Measurements from ENCODE around the gene IPO11. TPM values are rescaled to one million over a fixed set of nuclear protein-coding genes. Genes with fewer than 3 reads are reported as not detected.

The IPO11 gene
- total and polyA plus RNA-seq, 7 donors = 9.1 to 25.4 (median 21.4) TPM

DNA sequence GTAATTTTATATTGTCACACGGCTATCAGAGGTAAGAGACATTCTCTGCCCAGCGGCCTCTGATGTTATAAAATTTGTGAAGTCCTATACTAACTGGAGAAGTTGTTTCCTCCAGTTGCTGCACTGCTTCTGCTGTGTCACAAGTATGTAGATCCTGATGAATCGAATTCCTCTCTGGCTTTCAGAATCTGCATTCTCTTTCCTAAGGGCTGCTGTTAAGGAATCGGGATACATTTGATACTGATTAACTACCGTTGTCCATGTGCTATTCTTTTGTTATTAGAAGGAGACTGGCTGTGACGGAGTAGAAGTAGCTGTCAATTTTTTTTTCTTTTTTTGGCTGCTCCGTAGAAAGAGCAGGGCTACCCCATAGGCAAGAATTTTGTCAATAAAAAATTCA, 84.3 kb downstream of the IPO11 start:
- Histone ChIP-seq H3K4me3 (no peak overlapping the region), H3K4me1 (no peaks in the 10 kb centered on the region), H3K36me3 (ENCODE audit: insufficient read depth in 1 of 2, low read depth in 1 of 2) (peaks cover 0 to 31% of the 10 kb centered on the region in 2 donors), H3K9me3 (no peaks in the 10 kb centered on the region), H3K27me3 (ENCODE audit: insufficient read depth in 3 of 3, low read length in 2 of 3) (no peaks in the 10 kb centered on the region), H3K27ac (no peak overlapping the region)
- intact Hi-C loops (cut with DNase I) = no loop called here
- no peak for ATAC-seq
- WGBS, 3 donors = 95 to 96% (median 95%) methylated on average over 7 of the region's 7 CpGs
- no peak for DNase-seq
- TF ChIP-seq, protein P1, sequence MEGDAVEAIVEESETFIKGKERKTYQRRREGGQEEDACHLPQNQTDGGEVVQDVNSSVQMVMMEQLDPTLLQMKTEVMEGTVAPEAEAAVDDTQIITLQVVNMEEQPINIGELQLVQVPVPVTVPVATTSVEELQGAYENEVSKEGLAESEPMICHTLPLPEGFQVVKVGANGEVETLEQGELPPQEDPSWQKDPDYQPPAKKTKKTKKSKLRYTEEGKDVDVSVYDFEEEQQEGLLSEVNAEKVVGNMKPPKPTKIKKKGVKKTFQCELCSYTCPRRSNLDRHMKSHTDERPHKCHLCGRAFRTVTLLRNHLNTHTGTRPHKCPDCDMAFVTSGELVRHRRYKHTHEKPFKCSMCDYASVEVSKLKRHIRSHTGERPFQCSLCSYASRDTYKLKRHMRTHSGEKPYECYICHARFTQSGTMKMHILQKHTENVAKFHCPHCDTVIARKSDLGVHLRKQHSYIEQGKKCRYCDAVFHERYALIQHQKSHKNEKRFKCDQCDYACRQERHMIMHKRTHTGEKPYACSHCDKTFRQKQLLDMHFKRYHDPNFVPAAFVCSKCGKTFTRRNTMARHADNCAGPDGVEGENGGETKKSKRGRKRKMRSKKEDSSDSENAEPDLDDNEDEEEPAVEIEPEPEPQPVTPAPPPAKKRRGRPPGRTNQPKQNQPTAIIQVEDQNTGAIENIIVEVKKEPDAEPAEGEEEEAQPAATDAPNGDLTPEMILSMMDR (IDR thresholded peaks at IDR 0.05) = no peak

DNA sequence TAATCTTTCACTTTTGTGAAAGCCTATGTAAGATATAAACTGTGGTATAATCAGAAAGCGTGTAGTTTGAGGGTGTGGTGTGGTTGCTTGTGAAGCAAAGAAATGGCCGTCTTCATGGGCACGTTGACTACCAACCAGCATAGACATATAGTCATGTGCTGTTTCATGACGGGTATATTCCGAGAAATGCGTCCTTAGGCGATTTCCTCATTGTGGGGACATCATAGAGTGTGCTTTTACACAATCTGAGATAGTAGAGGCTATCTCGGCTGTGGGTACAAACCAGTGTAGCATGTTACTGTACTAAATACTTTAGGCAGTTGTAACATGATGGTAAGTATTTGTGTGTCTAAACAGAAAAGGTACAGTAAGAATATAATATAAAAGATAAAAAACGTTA, 86.4 kb downstream of the IPO11 start:
- Histone ChIP-seq H3K27me3 (ENCODE audit: insufficient read depth in 3 of 3, low read length in 2 of 3) (no peaks in the 10 kb centered on the region), H3K9me3 (no peaks in the 10 kb centered on the region), H3K27ac (no peak overlapping the region), H3K36me3 (ENCODE audit: insufficient read depth in 1 of 2, low read depth in 1 of 2) (peaks cover 0 to 34% of the 10 kb centered on the region in 2 donors), H3K4me1 (no peaks in the 10 kb centered on the region), H3K4me3 (no peak overlapping the region)
- ATAC-seq = no peak
- TF ChIP-seq, protein P1 (IDR thresholded peaks at IDR 0.05) = no peak
- DNase-seq = no peak
- intact Hi-C loops (cut with DNase I) = no loop called here
- WGBS, 3 donors = 87 to 96% (median 92%) methylated on average over 9 of the region's 9 CpGs

DNA sequence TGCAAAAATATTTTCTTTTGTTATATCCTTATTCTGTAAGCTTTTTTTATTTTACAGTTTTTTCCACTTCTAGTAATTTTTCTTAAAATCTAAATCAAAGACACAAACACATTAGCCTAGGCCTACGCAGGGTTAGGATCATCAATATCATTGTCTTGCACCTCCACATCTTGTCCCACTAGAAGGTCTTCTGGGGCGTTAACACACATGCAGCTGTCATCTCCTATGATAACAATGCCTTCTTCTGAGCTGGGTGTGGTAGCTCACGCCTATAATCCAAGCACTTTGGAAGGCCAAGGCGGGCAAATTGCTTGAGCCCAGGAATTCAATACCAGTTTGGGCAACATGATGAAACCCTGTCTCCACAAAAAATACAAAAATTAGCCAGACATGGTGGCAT, 87.2 kb downstream of the IPO11 start:
- Histone ChIP-seq H3K4me1 (no peaks in the 10 kb centered on the region), H3K27ac (no peak overlapping the region), H3K27me3 (ENCODE audit: insufficient read depth in 3 of 3, low read length in 2 of 3) (no peaks in the 10 kb centered on the region), H3K36me3 (ENCODE audit: insufficient read depth in 1 of 2, low read depth in 1 of 2) (peaks cover 0 to 34% of the 10 kb centered on the region in 2 donors), H3K9me3 (no peaks in the 10 kb centered on the region), H3K4me3 (no peak overlapping the region)
- intact Hi-C loops (cut with DNase I) = no loop called here
- 89 to 92% (median 92%) methylated on average over 4 of the region's 4 CpGs for WGBS, 3 donors
- ATAC-seq = no peak
- TF ChIP-seq, protein P1 (IDR thresholded peaks at IDR 0.05) = no peak
- no peak for DNase-seq

DNA sequence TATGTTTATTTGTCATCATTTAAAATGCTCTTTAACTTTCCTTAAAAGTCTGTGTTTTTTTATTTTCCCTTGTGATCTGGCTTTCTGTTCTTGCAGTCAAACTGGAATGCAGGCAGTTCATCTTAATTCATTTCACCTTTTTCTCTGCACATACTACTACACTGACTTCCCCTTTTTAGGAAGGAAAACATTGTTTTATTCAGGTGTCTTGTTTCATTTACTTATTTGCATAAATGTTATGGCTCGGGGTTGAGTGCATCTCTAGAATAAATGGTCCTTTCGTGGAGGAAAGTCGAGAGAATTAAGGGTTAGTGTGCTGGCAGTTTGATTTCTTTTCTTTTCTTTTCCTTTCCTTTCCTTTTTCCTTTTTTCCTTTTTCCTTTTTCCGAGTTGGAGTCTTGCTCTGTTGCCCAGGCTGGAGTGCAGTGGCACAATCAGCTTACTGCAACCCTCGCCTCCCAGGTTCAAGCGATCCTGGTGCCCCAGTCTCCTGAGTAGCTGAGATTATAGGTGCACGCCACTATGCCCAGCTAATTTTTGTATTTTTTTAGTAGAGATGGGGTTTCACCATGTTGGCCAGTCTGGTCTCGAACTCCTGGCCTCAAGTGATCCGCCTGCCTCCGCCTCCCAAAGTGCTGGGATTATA, 90.0 kb downstream of the IPO11 start:
- intact Hi-C loops (cut with DNase I) = no loop called here
- no peak for ATAC-seq
- peaks cover 0 to 31% of the 10 kb centered on the region in 2 donors for H3K36me3 ChIP-seq (ENCODE audit: insufficient read depth in 1 of 2, low read depth in 1 of 2)

More for the DNA sequence above, 90.0 kb downstream of the IPO11 start:
- no peak for DNase-seq
- Histone ChIP-seq H3K4me3 (no peak overlapping the region), H3K4me1 (no peaks in the 10 kb centered on the region), H3K9me3 (no peaks in the 10 kb centered on the region), H3K27me3 (ENCODE audit: insufficient read depth in 3 of 3, low read length in 2 of 3) (no peaks in the 10 kb centered on the region), H3K27ac (no peak overlapping the region)
- WGBS, 3 donors = 96 to 97% (median 97%) methylated on average over 10 of the region's 10 CpGs
- TF ChIP-seq, protein P1 (IDR thresholded peaks at IDR 0.05) = no peak
